Neural cell (in vitro differentiated cells): ENCODE data around the gene A2M.

Experiments used
- EZH2 ChIP-seq: fragments of 200-600, 300-800 bp; shearing (Covaris generic), sonication (generic); IDR thresholded peaks from 2 replicates; pipeline ENCODE4 v1.6.1; 2014; ENCODE audit warnings: antibody characterized with exemption, low read length, borderline replicate concordance, mild to moderate bottlenecking; ENCODE audit not compliant: insufficient read depth, poor library complexity, severe bottlenecking
- TF ChIP-seq, protein P1 (sequence below): fragments of 450-650 bp; IDR thresholded peaks from 2 replicates; pipeline ENCODE4 v1.5.1; 2014; ENCODE audit warnings: antibody characterized with exemption, mild to moderate bottlenecking, moderate library complexity; ENCODE audit not compliant: poor library complexity, severe bottlenecking

DNA sequence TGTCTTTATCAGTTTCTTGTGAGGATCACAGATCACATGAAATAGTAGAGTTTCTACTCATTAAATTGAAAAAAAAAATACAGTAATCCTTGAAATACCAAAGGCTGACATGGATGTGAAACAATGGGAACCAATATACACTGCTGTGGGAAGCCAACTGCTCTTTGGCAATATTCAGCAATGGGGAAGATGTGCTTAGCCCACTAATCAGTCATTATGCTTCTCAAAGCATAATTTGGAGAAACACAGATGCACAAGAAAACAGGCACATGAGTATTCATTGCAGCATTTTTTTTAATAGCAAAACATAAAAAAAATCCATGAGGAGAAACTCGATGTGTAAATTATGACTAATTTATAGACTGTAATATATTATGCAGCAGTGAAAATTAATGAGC is 40.6 kb downstream of the A2M start:
- TF ChIP-seq, protein P1, sequence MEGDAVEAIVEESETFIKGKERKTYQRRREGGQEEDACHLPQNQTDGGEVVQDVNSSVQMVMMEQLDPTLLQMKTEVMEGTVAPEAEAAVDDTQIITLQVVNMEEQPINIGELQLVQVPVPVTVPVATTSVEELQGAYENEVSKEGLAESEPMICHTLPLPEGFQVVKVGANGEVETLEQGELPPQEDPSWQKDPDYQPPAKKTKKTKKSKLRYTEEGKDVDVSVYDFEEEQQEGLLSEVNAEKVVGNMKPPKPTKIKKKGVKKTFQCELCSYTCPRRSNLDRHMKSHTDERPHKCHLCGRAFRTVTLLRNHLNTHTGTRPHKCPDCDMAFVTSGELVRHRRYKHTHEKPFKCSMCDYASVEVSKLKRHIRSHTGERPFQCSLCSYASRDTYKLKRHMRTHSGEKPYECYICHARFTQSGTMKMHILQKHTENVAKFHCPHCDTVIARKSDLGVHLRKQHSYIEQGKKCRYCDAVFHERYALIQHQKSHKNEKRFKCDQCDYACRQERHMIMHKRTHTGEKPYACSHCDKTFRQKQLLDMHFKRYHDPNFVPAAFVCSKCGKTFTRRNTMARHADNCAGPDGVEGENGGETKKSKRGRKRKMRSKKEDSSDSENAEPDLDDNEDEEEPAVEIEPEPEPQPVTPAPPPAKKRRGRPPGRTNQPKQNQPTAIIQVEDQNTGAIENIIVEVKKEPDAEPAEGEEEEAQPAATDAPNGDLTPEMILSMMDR = no peak
- no peak for TF ChIP-seq EZH2
